PC-9 (cell line): ENCODE results near the gene OSBPL7. TPM values are rescaled to one million over a fixed set of nuclear protein-coding genes. Genes with fewer than 3 reads are reported as not detected.

Source experiments
- BruUV-seq: library from RNA; stranded (reverse); fragments of 400-500 nt; replicated peaks from 2 replicates; lab custom pipeline; 2021; lab: Mats Ljungman, UMichigan
- CTCF ChIA-PET: fragments of 300-600 bp; sonication (Branson Sonifier 250); formaldehyde crosslinking; loops from one replicate; lab custom pipeline; 2022; ENCODE audit warnings: antibody characterized with exemption; lab: Charles Lee
- POLR2A ChIA-PET: fragments of 300-600 bp; sonication (Branson Sonifier 250); formaldehyde crosslinking; loops from one replicate; lab custom pipeline; 2022; ENCODE audit warnings: antibody characterized with exemption; ENCODE audit not compliant: unreplicated experiment; lab: Charles Lee
- DNase-seq, 2 experiments: peaks; one replicate each; pipeline versions ENCODE4 v3.0.0 to v3.0.0-alpha.2; 2015 to 2022; ENCODE audit warnings: mixed read lengths in 1 of 2
- H2AFZ ChIP-seq: fragments of 200-600 bp; sonication (generic); 2 replicates; pipeline ENCODE4 v1.8.1; 2017; ENCODE audit warnings: antibody characterized with exemption
- H3F3A ChIP-seq: fragments of 200-600 bp; sonication (generic); 2 replicates; pipeline ENCODE4 v1.8.1; 2017; ENCODE audit warnings: antibody characterized with exemption, mild to moderate bottlenecking, low read depth; ENCODE audit not compliant: insufficient read depth
- H3K27ac ChIP-seq: fragments of 200-600 bp; sonication (generic); 2 replicates; pipeline ENCODE4 v1.6.1; 2016; ENCODE audit warnings: mixed run types
- H3K27me3 ChIP-seq: fragments of 200-600 bp; sonication (generic); 2 replicates; pipeline ENCODE4 v1.6.1; 2016; ENCODE audit warnings: low read depth, mixed run types; ENCODE audit not compliant: insufficient read depth
- H3K36me3 ChIP-seq: fragments of 200-600 bp; sonication (generic); 2 replicates; pipeline ENCODE4 v1.6.1; 2016; ENCODE audit warnings: low read depth, mixed run types
- H3K4me1 ChIP-seq: fragments of 200-600 bp; sonication (generic); replicated peaks from 2 replicates; pipeline ENCODE4 v1.6.1; 2016; ENCODE audit warnings: mixed run types; ENCODE audit not compliant: insufficient read depth
- H3K4me2 ChIP-seq: fragments of 200-600 bp; sonication (generic); 2 replicates; pipeline ENCODE4 v1.6.1; 2017; ENCODE audit warnings: mixed run types
- H3K4me3 ChIP-seq: fragments of 200-600 bp; sonication (generic); 2 replicates; pipeline ENCODE4 v1.6.1; 2016; ENCODE audit warnings: mixed run types
- H3K79me2 ChIP-seq: fragments of 200-600 bp; sonication (generic); 2 replicates; pipeline ENCODE4 v1.6.1; 2017; ENCODE audit warnings: low read depth, mixed run types
- H3K9me2 ChIP-seq: fragments of 200-600 bp; sonication (generic); 2 replicates; pipeline ENCODE4 v1.8.1; 2017; ENCODE audit warnings: mild to moderate bottlenecking; ENCODE audit not compliant: insufficient read depth
- H3K9me3 ChIP-seq: fragments of 200-600 bp; sonication (generic); 2 replicates; pipeline ENCODE4 v1.8.1; 2016; ENCODE audit warnings: low read depth; ENCODE audit not compliant: insufficient read depth
- H4K20me1 ChIP-seq: fragments of 200-600 bp; sonication (generic); 2 replicates; pipeline ENCODE4 v1.8.1; 2017; ENCODE audit not compliant: insufficient read depth
- CTCF ChIP-seq: fragments of 200-600 bp; sonication (generic); conservative IDR thresholded peaks from 2 replicates; pipeline ENCODE4 v1.6.1; 2017; ENCODE audit warnings: mixed run types, antibody characterized with exemption, mild to moderate bottlenecking, moderate library complexity
- EZH2 ChIP-seq: fragments of 200-600 bp; sonication (generic); IDR thresholded peaks from 2 replicates; pipeline ENCODE4 v1.8.0; 2017; ENCODE audit warnings: antibody characterized with exemption, low read depth
- intact Hi-C: fragments of 100-400 bp; cut with micrococcal nuclease; formaldehyde crosslinking; loops from one replicate; pipeline ENCODE4 v1.10.0; 2022; ENCODE audit not compliant: unreplicated experiment
- total RNA-seq: library from RNA; stranded (reverse); gene quantifications from 2 replicates; pipeline ENCODE4 v1.2.3, GENCODE V29; 2021

OSBPL7 gene
- total RNA-seq, 1 experiment from 2014 or later = 32.2 TPM

DNA sequence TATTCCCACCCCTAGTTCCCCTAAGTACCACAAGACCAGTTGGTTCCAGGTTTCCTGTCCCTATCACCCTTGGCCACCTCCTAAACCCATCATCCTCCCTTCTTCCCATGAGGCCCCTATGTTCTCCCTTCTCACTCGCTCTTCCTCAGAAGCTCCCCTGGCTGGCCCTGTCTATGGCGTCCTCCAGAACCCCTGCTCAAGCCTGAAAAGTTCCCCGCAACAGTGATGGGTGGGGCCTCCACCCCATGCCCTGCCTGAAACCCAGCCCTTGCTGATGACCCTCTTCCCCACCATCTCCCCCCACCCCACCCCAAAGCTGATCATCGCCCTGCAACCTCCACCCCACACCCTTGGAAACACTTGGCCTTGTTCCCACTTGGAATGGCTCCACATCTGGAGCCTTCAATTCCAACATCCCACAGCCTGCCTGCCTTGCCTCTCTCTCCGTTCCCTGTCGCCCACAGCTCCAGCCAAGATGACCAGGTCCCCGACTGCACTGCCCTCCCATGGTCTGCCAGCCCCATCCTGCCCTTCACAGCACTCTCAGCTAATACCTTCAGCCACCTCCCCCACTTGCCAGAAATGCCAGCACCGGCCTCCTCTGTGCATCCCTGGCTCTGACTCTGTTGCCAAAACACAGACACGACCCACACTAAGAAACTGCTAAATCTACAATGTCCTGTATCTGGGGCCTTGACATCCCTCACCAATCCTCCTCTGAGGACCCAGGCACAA is 10.5 kb downstream of the OSBPL7 start:
- H3K27ac ChIP-seq = peak overlapping the region; percentile 97
- ChIA-PET POLR2A (interaction anchor here (0.7 kb wide), 1 partner anchor 9 kb away, joined by 15 read pairs; no protein-coding TSS in a partner anchor), CTCF (no interaction called here)
- no peak for DNase-seq
- H3F3A ChIP-seq = peaks cover 43% of the 10 kb centered on the region
- H3K4me2 ChIP-seq = peak overlapping the region; percentile 74
- H3K79me2 ChIP-seq = no peaks in the 10 kb centered on the region
- H3K4me3 ChIP-seq = no peak overlapping the region
- no peaks in the 10 kb centered on the region for H3K9me3 ChIP-seq
- intact Hi-C loops = loop anchor here (1.0 to 2.0 kb wide), 2 partner anchors 9 to 74 kb away; no protein-coding TSS in a partner anchor
- peaks cover 32% of the 10 kb centered on the region for H3K36me3 ChIP-seq
- H4K20me1 ChIP-seq = no peaks in the 10 kb centered on the region
- H3K9me2 ChIP-seq = no peaks in the 10 kb centered on the region
- no TSS peak for BruUV-seq
- no peaks in the 10 kb centered on the region for H3K27me3 ChIP-seq
- no peak overlapping the region for H2AFZ ChIP-seq
- peaks cover 40% of the 10 kb centered on the region for H3K4me1 ChIP-seq
- TF ChIP-seq CTCF (no peak), EZH2 (no peak)

- no TSS peak for BruUV-seq
- Histone ChIP-seq H3K4me3 (peak overlapping the region; percentile 12; the same call in 1 of the 2 replicates), H3K27me3 (no peaks in the 10 kb centered on the region), H3K4me2 (peak overlapping the region; percentile 74), H3K79me2 (no peaks in the 10 kb centered on the region), H3K9me3 (no peaks in the 10 kb centered on the region), H2AFZ (no peak overlapping the region), H3K4me1 (peaks cover 40% of the 10 kb centered on the region), H3K27ac (peak overlapping the region; percentile 97), H3K36me3 (peaks cover 27% of the 10 kb centered on the region), H4K20me1 (no peaks in the 10 kb centered on the region), H3K9me2 (no peaks in the 10 kb centered on the region), H3F3A (peaks cover 43% of the 10 kb centered on the region)
- DNase-seq = peak; percentile 93 to 99
- TF ChIP-seq CTCF (no peak), EZH2 (no peak)
- POLR2A ChIA-PET = interaction anchor here (0.5 to 0.6 kb wide), 2 partner anchors 74 to 160 kb away, joined by 3 to 6 read pairs; no protein-coding TSS in a partner anchor
- intact Hi-C loops = loop anchor here (1.0 to 2.0 kb wide), 2 partner anchors 10 to 74 kb away; no protein-coding TSS in a partner anchor
- CTCF ChIA-PET = no interaction called here
Measured at GRCh38 chr17:47810200-47810821, 11.3 kb downstream of the OSBPL7 start.

DNA sequence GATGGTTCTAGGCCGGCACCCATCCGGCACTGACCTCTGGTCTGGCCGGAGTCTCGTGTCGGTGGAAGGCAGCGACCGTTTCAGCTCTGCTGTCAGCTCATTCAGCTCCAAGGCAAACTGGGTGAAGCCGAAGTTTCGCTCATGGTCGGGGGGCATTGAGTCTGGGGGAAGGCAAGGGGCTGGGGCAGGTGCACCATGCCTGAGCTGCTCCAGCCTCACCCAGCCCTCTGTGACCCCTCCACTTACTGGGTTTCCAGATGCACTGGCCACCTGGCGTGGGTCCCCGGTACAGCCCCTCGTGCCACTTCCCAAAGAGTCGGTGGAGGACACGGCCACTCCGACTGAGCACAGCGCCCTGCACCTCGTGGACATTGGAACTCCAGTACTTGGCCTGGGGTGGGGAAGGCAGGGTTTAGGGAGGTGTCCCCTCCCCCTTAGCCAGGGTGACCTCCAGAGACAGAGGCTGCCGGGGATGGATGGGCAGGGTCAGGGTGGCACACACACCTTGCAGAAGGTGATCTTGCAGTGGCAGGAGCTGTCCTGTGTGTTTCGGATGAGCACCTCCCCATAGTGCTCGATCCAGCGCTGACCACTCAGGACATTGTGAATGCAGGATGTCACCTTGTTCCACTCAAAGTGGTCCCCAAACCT is 12.6 kb downstream of the OSBPL7 start:
- Histone ChIP-seq H3K9me3 (no peaks in the 10 kb centered on the region), H3K27me3 (no peaks in the 10 kb centered on the region), H4K20me1 (no peaks in the 10 kb centered on the region), H2AFZ (no peak overlapping the region), H3K36me3 (peaks cover 24% of the 10 kb centered on the region), H3K79me2 (no peaks in the 10 kb centered on the region), H3K9me2 (no peaks in the 10 kb centered on the region), H3F3A (peaks cover 43% of the 10 kb centered on the region), H3K4me1 (peaks cover 40% of the 10 kb centered on the region), H3K27ac (peak overlapping the region; percentile 97), H3K4me3 (no peak overlapping the region), H3K4me2 (peak overlapping the region; percentile 74)
- intact Hi-C loops = no loop called here
- ChIA-PET POLR2A (no interaction called here), CTCF (no interaction called here)
- no peak for TF ChIP-seq CTCF
- no peak for TF ChIP-seq EZH2
- DNase-seq = no peak
- no TSS peak for BruUV-seq
